Stimulated activated naive B cell treated with anti-CD40 and anti-IgM and Interleukin-4, amounts not matched to agents 10 μg/mL and 1 μg/mL and 100 μg/mL, for 72 hours (primary cell): ENCODE data around the gene ZCCHC14.
"Not testable (repeated sequence)": the region's sequence is repeated elsewhere in the genome, so short reads cannot be mapped to it uniquely, and the experiment has no call there.

Experiments
- ATAC-seq, 2 donors: fragments of 150-1000 bp; cut with Tn5 transposase; replicated peaks; 2 replicates each; pipeline ENCODE4 v1.10.0; 2021; ENCODE audit warnings: moderate library complexity in 1 of 2
- DNase-seq: peaks from one replicate; pipeline ENCODE4 v3.0.0; 2021
- H3K27ac Mint-ChIP-seq: one replicate; pipeline ENCODE4 v1.8.0; 2022; ENCODE audit warnings: mild to moderate bottlenecking, mixed read lengths
- H3K27me3 Mint-ChIP-seq, 2 donors: one replicate each; pipeline ENCODE4 v1.8.0; 2022; ENCODE audit warnings: mixed read lengths in 2 of 2
- H3K36me3 Mint-ChIP-seq, 2 donors: one replicate each; pipeline ENCODE4 v1.8.0; 2022; ENCODE audit warnings: mixed read lengths in 2 of 2, mild to moderate bottlenecking in 1 of 2
- H3K4me1 Mint-ChIP-seq, 2 donors: one replicate each; pipeline ENCODE4 v1.8.0; 2022; ENCODE audit warnings: mixed read lengths in 2 of 2, mild to moderate bottlenecking in 1 of 2
- H3K4me3 Mint-ChIP-seq, 2 donors: one replicate each; pipeline ENCODE4 v1.8.0; 2022; ENCODE audit warnings: mild to moderate bottlenecking in 2 of 2, mixed read lengths in 2 of 2, moderate library complexity in 1 of 2
- H3K9me3 Mint-ChIP-seq, 2 donors: one replicate each; pipeline ENCODE4 v1.8.0; 2022; ENCODE audit warnings: mixed read lengths in 2 of 2, mild to moderate bottlenecking in 1 of 2

Gene ZCCHC14

DNA sequence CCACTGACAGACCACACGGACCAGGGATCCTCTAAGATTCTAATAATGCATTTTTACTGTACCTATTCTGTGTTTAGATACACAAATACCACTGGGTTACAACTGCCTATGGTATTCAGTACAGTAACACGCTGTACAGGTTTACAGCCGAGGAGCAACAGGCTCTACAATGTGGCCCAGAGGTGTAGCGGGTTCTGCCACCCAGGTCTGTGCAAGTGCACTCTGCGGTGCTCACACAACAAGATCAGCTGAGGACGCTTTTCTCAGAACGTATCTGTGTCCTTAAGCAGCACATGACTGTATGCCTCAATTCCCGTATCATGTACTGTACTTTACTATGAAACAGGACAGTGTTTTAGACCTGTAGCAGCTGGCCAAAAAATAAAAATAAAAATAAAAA is 6.5 kb downstream of the ZCCHC14 start:
- H3K27ac Mint-ChIP-seq = no peak overlapping the region
- peaks cover 19 to 26% of the 10 kb centered on the region in 2 donors for H3K4me1 Mint-ChIP-seq
- H3K27me3 Mint-ChIP-seq = peaks cover 44 to 47% of the 10 kb centered on the region in 2 donors
- ATAC-seq (no peak), DNase-seq (no peak)
- peaks cover 3 to 4% of the 10 kb centered on the region in 2 donors for H3K36me3 Mint-ChIP-seq
- no peak overlapping the region for H3K4me3 Mint-ChIP-seq
- no peaks in the 10 kb centered on the region for H3K9me3 Mint-ChIP-seq

DNA sequence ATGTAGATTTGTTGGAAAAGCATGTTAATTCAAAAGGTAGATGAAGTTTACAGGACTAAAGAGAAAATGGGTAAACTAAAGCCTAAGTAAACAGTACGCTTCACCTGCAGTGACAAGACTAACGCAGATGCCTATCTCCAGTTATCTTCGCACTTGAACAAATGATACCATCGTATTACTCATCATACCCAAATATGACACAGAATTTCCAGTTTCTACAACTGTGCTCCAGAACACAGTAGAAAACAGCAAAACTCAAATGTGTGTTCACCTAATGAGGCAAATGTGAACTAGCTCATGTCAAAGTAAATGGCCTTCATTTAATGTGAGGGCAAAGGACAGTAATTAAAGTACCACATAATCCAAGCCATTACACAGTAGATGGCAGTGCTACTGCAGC is 7.0 kb downstream of the ZCCHC14 start:
- ATAC-seq, DNase-seq, H3K36me3 Mint-ChIP-seq, H3K27ac Mint-ChIP-seq, H3K9me3 Mint-ChIP-seq, H3K4me3 Mint-ChIP-seq: not testable (repeated sequence)
- Mint-ChIP-seq H3K27me3 (peaks cover 39 to 46% of the 10 kb centered on the region in 2 donors), H3K4me1 (peaks cover 16 to 21% of the 10 kb centered on the region in 2 donors)

DNA sequence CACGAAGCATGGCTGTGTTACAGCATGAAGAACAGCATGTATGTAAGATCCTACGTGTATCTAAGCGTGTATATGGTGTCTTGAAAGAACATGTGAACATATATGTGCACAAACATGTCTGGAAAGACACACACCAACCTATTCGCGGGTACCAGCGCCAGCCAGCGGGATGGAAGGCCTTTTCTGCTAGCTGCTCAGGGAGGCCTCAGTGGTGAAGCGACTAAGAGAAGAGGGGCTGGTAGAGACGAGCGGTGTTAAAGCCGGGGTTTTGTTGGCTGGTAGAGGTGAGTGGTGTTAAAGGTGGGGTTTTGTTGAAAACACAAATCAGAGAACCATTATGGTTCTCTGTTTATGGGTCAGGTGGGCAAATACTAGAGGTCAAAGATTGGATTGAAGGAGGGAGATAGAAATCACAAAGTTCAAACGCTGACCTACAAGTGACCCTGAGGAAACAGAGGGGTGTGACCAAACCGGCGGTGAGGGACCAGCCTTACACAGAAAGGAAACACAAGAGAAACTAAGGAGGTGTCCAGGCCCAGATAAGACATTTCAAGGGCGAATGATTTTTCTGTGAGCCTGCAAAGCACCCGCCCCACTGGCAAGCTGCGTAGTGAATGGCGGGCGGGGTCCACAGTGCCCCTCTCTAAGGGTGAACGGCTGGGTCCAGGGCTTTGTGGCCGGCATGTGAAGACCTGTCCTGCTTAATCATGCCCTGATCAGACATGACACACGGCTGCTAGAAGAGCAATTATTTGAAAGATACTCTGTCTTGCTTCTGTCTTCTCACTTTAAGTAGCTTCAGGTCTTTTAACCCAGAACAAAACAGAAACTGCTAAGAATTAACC is 8.1 kb downstream of the ZCCHC14 start:
- Mint-ChIP-seq H3K4me3 (no peak overlapping the region), H3K9me3 (no peaks in the 10 kb centered on the region), H3K36me3 (no peaks in the 10 kb centered on the region), H3K27me3 (peaks cover 30 to 39% of the 10 kb centered on the region in 2 donors), H3K4me1 (peaks cover 9 to 16% of the 10 kb centered on the region in 2 donors), H3K27ac (no peak overlapping the region)
- ATAC-seq = no peak
- no peak for DNase-seq

DNA sequence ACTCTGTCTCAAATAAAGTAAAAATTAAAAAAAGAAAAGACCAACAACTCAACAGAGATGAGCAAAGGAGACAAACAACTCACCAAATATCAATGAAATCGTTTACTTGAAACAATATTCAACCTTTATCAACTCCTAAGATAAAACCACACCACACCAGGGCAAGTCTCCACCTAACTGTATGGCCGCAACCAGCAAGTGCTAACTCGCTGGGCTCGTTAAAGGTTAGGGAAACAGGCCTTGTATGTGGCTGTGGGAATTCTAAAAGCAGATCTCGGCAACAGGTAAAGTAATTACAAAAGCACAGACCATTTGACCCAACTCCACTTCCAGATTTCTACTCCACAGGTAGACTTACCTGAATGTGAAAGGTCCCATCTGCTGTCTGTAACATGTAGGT is 9.3 kb downstream of the ZCCHC14 start:
- peaks cover 23 to 32% of the 10 kb centered on the region in 2 donors for H3K27me3 Mint-ChIP-seq
- no peak overlapping the region for H3K4me3 Mint-ChIP-seq
- DNase-seq = no peak
- H3K27ac Mint-ChIP-seq = no peak overlapping the region
- H3K9me3 Mint-ChIP-seq = no peaks in the 10 kb centered on the region
- peaks cover 9 to 10% of the 10 kb centered on the region in 2 donors for H3K4me1 Mint-ChIP-seq
- no peak for ATAC-seq
- H3K36me3 Mint-ChIP-seq = no peaks in the 10 kb centered on the region

DNA sequence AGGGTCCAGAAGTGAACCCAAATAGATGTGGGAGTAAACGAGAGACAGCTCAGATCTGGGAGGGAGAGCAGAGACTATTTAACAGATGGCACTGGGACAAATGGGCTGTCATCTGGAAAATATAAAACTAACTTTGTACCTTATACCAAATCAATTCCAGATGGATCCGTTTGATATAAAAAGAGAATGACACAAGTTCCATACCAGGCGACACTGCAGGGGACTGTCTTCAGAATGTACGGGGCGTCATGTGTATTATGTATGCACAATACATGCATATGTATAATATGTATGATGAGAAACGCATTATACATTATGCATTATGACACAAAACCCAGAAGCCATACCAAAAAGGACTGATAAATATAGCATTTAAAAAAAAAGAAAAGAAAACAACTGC is 10.2 kb downstream of the ZCCHC14 start:
- H3K4me1 Mint-ChIP-seq = peaks cover 14 to 15% of the 10 kb centered on the region in 2 donors
- peaks cover 28 to 36% of the 10 kb centered on the region in 2 donors for H3K27me3 Mint-ChIP-seq
- H3K36me3 Mint-ChIP-seq, DNase-seq, ATAC-seq, H3K4me3 Mint-ChIP-seq, H3K27ac Mint-ChIP-seq, H3K9me3 Mint-ChIP-seq: not testable (repeated sequence)

DNA sequence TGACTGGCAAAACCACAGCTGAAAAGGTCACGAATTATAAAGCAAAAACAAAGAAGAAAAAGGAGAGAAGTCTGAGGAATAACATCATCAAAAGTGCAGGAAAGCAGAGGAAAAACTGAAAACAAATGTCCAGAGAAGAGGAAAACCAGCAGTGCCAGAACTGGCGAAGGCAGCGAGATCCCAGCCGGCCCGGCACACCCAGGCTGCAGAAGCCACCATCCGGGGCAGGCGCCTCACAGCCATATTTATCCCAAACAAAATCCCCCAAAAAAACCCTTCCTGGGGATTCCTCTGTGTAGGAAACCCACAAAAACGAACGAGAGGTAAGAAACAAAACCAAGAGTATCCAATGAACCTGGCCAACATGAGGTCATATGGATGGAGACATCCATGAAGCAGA is 10.6 kb downstream of the ZCCHC14 start:
- ATAC-seq (no peak), DNase-seq (no peak)
- Mint-ChIP-seq H3K4me3 (no peak overlapping the region), H3K4me1 (peaks cover 15 to 17% of the 10 kb centered on the region in 2 donors), H3K27ac (no peak overlapping the region), H3K9me3 (no peaks in the 10 kb centered on the region), H3K27me3 (peaks cover 26 to 36% of the 10 kb centered on the region in 2 donors), H3K36me3 (peaks cover 4 to 6% of the 10 kb centered on the region in 2 donors)

DNA sequence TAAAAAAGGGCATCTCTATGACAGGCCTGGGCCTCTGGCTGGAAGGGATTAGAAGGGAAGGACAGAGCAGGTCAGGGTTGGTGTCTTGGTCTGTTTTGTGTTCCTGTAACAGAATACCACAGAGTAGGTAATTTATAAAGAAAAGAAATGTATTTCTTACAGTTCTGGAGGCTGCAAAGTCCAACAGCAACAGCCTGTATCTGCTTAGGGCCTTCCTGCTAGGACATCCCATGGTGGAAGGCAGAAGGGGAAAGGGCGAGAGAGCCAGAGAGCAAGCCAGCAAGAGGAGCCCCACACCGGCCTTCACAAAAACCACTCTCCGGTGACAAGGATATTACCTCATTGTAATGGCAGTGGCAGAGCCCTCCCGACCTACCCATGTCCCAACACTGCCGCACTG is 11.1 kb downstream of the ZCCHC14 start:
- H3K27ac Mint-ChIP-seq, DNase-seq, H3K36me3 Mint-ChIP-seq, H3K9me3 Mint-ChIP-seq, H3K4me3 Mint-ChIP-seq, ATAC-seq: not testable (repeated sequence)
- H3K4me1 Mint-ChIP-seq = peaks cover 15 to 17% of the 10 kb centered on the region in 2 donors
- peaks cover 21 to 32% of the 10 kb centered on the region in 2 donors for H3K27me3 Mint-ChIP-seq

DNA sequence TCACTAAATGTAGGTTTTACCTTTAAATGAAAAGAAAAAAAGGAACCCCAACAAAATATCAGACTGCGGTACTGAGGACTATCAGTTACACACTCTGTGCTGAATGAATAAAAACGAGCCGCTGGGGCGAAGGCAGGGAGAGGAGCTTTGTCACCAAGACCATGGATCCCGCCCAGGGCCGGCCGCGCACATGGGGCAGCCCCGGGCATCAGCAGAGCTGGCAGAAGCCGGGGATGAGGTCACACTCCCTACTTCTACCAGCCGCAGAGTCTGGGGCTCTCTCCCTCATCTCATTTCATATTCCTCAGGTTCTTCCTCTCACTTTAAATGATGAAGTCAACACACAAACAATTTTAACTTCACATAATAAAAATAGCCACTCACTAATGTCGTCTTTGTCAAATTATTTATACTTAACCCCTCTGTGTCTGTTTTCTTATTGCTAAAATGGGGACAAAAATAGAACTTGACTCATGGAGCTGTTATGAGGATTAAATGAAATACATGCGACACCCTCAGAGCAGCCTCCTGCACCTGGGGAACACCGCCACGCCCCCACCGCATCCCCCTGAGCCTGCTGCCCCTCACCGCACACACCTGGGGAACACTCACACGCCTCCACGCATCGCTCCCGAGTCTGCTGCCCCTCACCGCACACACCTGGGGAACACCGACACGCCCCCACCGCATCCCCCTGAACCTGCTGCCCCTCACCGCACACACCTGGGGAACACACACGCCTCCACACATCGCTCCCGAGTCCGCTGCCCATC is 15.4 kb downstream of the ZCCHC14 start:
- Mint-ChIP-seq H3K36me3 (peaks cover 4 to 11% of the 10 kb centered on the region in 2 donors), H3K27me3 (peaks cover 39 to 48% of the 10 kb centered on the region in 2 donors), H3K4me1 (peaks cover 8 to 14% of the 10 kb centered on the region in 2 donors)
- DNase-seq, H3K4me3 Mint-ChIP-seq, H3K27ac Mint-ChIP-seq, H3K9me3 Mint-ChIP-seq, ATAC-seq: not testable (repeated sequence)

DNA sequence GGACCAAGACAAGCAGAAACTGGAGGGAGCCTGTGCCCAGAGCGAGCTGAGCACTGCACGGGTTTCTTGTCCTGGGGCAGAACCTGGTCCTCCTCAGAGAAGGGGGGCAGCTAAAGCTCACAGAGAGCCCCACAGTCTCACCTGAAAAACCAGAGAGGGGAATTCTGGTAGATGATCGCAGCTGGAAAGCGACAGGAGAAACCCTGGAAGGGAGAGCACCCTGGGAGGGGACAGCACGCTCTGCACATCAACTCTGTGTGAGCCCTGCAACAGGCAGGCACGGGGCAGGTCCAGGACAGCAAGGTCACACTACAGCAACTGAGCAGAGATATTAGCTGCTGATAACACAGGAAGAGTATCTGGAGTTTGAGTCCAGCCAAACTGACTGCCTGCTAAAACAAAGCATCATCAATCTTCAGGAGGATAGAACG is 18.2 kb downstream of the ZCCHC14 start:
- peaks cover 8 to 12% of the 10 kb centered on the region in 2 donors for H3K4me1 Mint-ChIP-seq
- ATAC-seq = no peak
- H3K27ac Mint-ChIP-seq = no peak overlapping the region
- peaks cover 33 to 36% of the 10 kb centered on the region in 2 donors for H3K27me3 Mint-ChIP-seq
- no peaks in the 10 kb centered on the region for H3K9me3 Mint-ChIP-seq
- DNase-seq = no peak
- H3K4me3 Mint-ChIP-seq = no peak overlapping the region
- peaks cover 4 to 11% of the 10 kb centered on the region in 2 donors for H3K36me3 Mint-ChIP-seq

DNA sequence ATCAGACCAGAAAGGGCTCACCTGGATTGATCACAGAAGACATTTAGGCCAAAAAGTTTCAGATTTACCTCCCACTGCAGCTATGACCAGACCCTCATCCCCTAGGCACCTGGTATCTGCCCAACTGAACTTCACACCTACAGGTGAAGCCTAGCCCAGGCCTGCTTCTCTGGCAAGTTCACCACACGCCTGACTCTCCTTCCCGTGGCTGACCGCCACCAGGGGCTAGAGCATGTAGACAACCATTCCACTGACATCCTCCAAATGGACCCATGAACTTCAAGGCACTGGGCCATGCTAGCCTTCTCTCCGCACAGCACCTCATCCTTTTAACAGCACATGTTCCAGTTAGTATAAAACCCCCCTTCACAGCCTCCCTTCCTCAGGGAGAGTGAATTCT is 18.8 kb downstream of the ZCCHC14 start:
- peaks cover 8 to 12% of the 10 kb centered on the region in 2 donors for H3K4me1 Mint-ChIP-seq
- no peak overlapping the region for H3K27ac Mint-ChIP-seq
- peaks cover 4 to 11% of the 10 kb centered on the region in 2 donors for H3K36me3 Mint-ChIP-seq
- ATAC-seq (no peak), DNase-seq (no peak)
- no peaks in the 10 kb centered on the region for H3K9me3 Mint-ChIP-seq
- H3K4me3 Mint-ChIP-seq = no peak overlapping the region
- H3K27me3 Mint-ChIP-seq = peaks cover 33 to 39% of the 10 kb centered on the region in 2 donors

DNA sequence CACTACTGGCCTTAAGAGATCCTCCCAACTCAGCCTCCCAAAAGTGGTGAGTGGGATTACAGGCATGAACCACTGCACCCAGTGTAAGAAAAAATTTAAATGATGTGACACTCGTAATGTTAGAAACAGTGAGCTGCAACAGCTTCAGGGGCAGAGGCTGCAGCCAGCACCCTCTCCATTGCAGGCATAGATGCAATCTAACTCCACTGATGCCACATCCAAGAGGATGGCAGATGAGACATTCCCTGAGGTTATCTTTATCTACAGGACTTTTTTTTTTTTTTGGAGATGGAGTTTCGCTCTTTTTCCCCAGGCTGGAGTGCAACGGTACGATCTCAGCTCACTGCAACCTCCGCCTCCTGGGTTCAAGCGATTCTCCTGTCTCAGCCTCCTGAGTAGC is 19.9 kb downstream of the ZCCHC14 start:
- peaks cover 31 to 37% of the 10 kb centered on the region in 2 donors for H3K27me3 Mint-ChIP-seq
- no peak overlapping the region for H3K27ac Mint-ChIP-seq
- ATAC-seq (no peak), DNase-seq (no peak)
- peaks cover 1 to 8% of the 10 kb centered on the region in 2 donors for H3K36me3 Mint-ChIP-seq
- H3K9me3 Mint-ChIP-seq = no peaks in the 10 kb centered on the region
- peaks cover 5 to 10% of the 10 kb centered on the region in 2 donors for H3K4me1 Mint-ChIP-seq
- no peak overlapping the region for H3K4me3 Mint-ChIP-seq

DNA sequence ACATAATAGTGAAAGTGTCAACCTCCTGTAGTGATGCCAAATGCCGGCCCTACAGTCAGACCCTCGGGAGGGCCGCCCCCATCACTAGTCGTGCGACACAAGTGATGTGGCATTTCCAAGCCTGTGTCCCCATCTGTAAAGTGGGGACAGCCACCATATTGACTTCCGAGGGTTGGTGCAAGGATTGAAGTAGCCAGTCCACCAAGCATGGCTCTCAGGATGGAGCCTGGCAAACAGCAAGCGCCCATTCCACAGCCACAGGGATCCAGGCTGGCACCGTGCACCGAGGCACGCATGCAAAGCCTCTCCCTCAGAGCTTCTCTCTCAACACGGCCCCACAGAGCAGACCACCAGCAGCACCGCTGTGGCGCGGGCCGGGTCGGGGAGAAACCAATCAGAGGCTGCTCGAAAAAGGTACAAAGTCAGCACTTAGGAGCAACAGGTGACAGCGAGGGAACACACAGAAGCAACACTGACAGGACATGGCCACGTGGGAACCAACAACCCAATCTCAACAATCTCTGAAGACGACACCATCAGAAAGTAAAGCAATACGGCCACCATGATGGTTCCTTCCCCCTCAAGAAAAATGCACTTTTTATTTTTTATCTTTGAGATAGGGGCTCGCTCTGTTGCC is 20.6 kb downstream of the ZCCHC14 start:
- Mint-ChIP-seq H3K4me3 (no peak overlapping the region), H3K4me1 (peaks cover 0 to 4% of the 10 kb centered on the region in 2 donors), H3K27me3 (peaks cover 26 to 31% of the 10 kb centered on the region in 2 donors), H3K27ac (no peak overlapping the region), H3K9me3 (no peaks in the 10 kb centered on the region), H3K36me3 (peaks cover 0 to 5% of the 10 kb centered on the region in 2 donors)
- ATAC-seq = no peak
- DNase-seq = no peak

DNA sequence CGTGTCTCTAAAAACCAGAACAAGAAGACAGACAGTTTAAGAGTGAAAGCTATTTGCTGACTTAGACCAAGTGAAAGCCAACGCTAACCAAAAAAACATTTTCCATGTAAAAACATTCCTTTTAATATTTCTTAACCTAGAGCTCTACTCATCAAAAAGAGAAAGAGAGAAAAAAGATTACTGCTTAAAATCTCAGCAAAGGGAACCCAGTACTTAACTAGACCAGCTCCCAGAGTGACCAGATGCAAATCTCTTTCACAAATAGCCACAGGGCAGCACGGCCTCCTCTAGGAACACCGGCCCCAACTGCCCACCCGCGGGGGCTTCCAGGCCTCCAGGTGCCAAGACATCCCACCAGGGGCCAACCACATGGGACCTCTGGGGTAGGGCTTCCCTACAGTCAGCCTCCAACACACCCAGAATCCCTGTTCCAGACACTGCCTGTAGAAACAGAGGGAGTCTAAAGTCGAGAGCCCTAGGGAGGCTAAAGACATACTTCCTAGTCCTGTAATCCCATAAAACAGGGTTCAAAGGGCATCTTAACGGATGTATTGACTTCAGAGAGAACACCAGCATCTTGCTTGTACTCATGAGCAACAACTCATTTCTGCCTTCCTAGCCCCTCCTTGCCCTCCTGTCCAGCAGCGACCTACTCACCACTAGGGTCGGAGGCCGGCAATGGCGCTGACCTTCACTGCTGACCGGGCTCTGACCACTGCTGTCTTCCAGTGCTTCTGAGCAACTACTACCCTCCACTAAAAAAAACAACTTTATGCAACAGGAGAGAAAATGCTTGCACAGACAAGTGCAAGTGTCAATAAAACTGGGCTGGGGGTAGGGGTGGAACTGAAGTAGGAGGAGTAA is 21.3 kb downstream of the ZCCHC14 start:
- H3K9me3 Mint-ChIP-seq = no peaks in the 10 kb centered on the region
- no peak overlapping the region for H3K4me3 Mint-ChIP-seq
- peaks cover 0 to 4% of the 10 kb centered on the region in 2 donors for H3K4me1 Mint-ChIP-seq
- peaks cover 0 to 5% of the 10 kb centered on the region in 2 donors for H3K36me3 Mint-ChIP-seq
- DNase-seq (no peak), ATAC-seq (no peak)
- H3K27ac Mint-ChIP-seq = no peak overlapping the region
- peaks cover 24 to 28% of the 10 kb centered on the region in 2 donors for H3K27me3 Mint-ChIP-seq
